K562 (cell line): ENCODE results near the gene CTU1. TPM values are rescaled to one million over a fixed set of nuclear protein-coding genes. Genes with fewer than 3 reads are reported as not detected.
A peak's percentile ranks its signal among the peaks of the same experiment; 100 is the strongest.

Source experiments
- BCOR ChIP-seq: fragments of 450-650 bp; IDR thresholded peaks from 2 replicates; pipeline ENCODE4 v1.6.1; 2016
- GATAD2B ChIP-seq: fragments of 450-650 bp; IDR thresholded peaks from 2 replicates; pipeline ENCODE4 v1.6.1; 2017; ENCODE audit warnings: mild to moderate bottlenecking, borderline replicate concordance
- HDAC1 ChIP-seq, 2 experiments: fragments of 450-650 bp; IDR thresholded peaks; 2 replicates each; pipeline ENCODE4 v1.6.1; 2016 to 2017; ENCODE audit warnings: inconsistent platforms in 1 of 2, mild to moderate bottlenecking in 1 of 2, moderate library complexity in 1 of 2
- KDM5B ChIP-seq: fragments of 200-600 bp; sonication (generic); IDR thresholded peaks from 2 replicates; pipeline ENCODE4 v1.6.1; 2012; ENCODE audit warnings: low read depth, mild to moderate bottlenecking, moderate library complexity, low read length, control low read depth, inconsistent platforms; ENCODE audit not compliant: insufficient replicate concordance
- MYC ChIP-seq, 2 experiments: fragments of 250-450 bp in 1 of 2; sonication (Bioruptor Pico) in 1 of 2; IDR thresholded peaks; 2 replicates each; pipeline versions ENCODE4 v1.5.1 to v1.6.1; 2012 to 2021; ENCODE audit warnings: low read depth in 2 of 2, borderline replicate concordance in 1 of 2, improper control_type of control experiment in 1 of 2, low read length in 1 of 2, mild to moderate bottlenecking in 1 of 2, moderate library complexity in 1 of 2
- NCOR1 ChIP-seq: fragments of 450-650 bp; IDR thresholded peaks from 2 replicates; pipeline ENCODE4 v1.6.1; 2016; ENCODE audit warnings: mild to moderate bottlenecking, moderate library complexity
- PHF8 ChIP-seq: fragments of 200-600 bp; sonication (generic); IDR thresholded peaks from 2 replicates; pipeline ENCODE4 v1.6.1; 2012; ENCODE audit warnings: mixed run types, mild to moderate bottlenecking, inconsistent platforms, low read length, moderate library complexity, borderline replicate concordance
- SOX6 ChIP-seq: fragments of 450-650 bp; IDR thresholded peaks from 2 replicates; pipeline ENCODE4 v1.6.1; 2014; ENCODE audit warnings: mild to moderate bottlenecking
- ZNF764 ChIP-seq: fragments of 250-450 bp; sonication (Bioruptor Pico); IDR thresholded peaks from 2 replicates; pipeline ENCODE4 v1.4.0; 2020; ENCODE audit warnings: low read depth, mild to moderate bottlenecking, moderate library complexity
- polyA plus RNA-seq, 8 experiments: library from polyadenylated mRNA; depleted of rRNA in 4 of 8; stranded (reverse) in 5 of 8; unstranded in 3 of 8; fragments of >200 nt; fragmentation: Nextera tagmentation in 2 of 8; fragmentation: Illumina TruSeq in 1 of 8; extraction: Ambion mirVana in 2 of 8; extraction: Trizol in 1 of 8; gene quantifications; 2 replicates each; pipeline versions ENCODE4 v1.2.1 to v1.2.3, GENCODE V29; 2011 to 2014; ENCODE audit warnings: inconsistent platforms in 1 of 8, missing spikeins in 1 of 8
- total RNA-seq, 7 experiments: library from RNA; depleted of rRNA in 6 of 7; stranded (reverse); fragments of >200 nt in 6 of 7; fragmentation: Illumina TruSeq in 2 of 7; extraction: Trizol in 2 of 7; gene quantifications; 2 replicates each; pipeline versions ENCODE4 v1.2.1 to v1.2.3, GENCODE V29; 2011 to 2021; ENCODE audit warnings: low replicate concordance in 1 of 7
- TF ChIP-seq, protein P1 (sequence below): fragments of 200-800 bp; sonication (Bioruptor generic); IDR thresholded peaks from 2 replicates; pipeline ENCODE4 v1.6.1; 2017; ENCODE audit warnings: missing genetic modification characterization, missing compliant biosample characterization
- TF ChIP-seq, protein P2 (sequence below): fragments of 450-650 bp; IDR thresholded peaks from 2 replicates; pipeline ENCODE4 v1.6.1; 2016

CTU1 gene
- total and polyA plus RNA-seq, 9 of the 15 experiments (the other 6 are each of a cell fraction or from before 2014, with no cell fraction given), result 0.03 to 18.4 (median 2.3) TPM; not detected in 1

DNA sequence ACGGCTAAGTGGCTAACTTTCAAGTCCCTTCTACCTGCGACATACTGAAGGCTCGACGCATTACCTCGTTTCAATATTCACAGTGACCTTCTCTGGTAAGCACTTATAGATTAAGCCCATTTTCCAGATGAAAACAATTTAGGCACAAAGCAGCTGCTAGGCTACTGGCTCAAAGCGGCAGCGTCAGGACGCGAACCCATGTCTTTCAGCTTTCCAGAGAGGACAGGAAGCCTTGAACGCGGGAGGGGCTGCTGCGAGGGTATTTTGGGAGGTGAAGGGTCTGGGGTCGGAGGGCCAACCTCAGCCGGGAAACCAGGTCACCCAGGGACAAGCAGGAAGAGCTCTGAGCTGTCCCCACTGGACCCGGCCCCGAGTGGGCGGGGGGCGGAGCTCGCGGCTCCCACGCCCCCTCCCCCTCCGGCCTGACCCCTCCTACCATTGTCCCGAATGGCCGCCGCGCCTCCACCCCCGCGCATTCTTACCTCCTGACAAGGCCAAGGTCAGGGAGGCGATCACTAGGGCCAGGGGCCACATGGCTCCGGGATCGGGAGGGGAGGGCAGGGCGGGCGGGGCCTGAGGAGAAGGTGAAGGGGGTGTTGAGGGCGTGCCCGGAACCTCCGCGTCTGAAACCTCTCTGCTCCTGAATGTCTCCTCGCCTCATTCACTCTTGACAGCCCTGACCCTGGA is 43.5 kb downstream of the CTU1 start, which contains the start of gene KLK13 (continued):
- TF ChIP-seq, protein P1, sequence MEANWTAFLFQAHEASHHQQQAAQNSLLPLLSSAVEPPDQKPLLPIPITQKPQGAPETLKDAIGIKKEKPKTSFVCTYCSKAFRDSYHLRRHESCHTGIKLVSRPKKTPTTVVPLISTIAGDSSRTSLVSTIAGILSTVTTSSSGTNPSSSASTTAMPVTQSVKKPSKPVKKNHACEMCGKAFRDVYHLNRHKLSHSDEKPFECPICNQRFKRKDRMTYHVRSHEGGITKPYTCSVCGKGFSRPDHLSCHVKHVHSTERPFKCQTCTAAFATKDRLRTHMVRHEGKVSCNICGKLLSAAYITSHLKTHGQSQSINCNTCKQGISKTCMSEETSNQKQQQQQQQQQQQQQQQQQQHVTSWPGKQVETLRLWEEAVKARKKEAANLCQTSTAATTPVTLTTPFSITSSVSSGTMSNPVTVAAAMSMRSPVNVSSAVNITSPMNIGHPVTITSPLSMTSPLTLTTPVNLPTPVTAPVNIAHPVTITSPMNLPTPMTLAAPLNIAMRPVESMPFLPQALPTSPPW, result peak; percentile 91
- TF ChIP-seq, protein P2, sequence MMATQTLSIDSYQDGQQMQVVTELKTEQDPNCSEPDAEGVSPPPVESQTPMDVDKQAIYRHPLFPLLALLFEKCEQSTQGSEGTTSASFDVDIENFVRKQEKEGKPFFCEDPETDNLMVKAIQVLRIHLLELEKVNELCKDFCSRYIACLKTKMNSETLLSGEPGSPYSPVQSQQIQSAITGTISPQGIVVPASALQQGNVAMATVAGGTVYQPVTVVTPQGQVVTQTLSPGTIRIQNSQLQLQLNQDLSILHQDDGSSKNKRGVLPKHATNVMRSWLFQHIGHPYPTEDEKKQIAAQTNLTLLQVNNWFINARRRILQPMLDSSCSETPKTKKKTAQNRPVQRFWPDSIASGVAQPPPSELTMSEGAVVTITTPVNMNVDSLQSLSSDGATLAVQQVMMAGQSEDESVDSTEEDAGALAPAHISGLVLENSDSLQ, result peak; percentile 6; the same call in 1 of the 2 replicates
- TF ChIP-seq SOX6, result peak; percentile 96
- peak; percentile 59; the same call in 1 of the 2 replicates for TF ChIP-seq GATAD2B
- 0 out of 2 replicates have a peak, but pooled peaks have one; percentile 17 for TF ChIP-seq ZNF764
- TF ChIP-seq HDAC1 (IDR thresholded peaks at IDR 0.05), result peak in 1 of 2 experiments; percentile 10; a peak in 1 of 4 replicates
- TF ChIP-seq MYC (IDR thresholded peaks at IDR 0.05; ENCODE audit: low read depth, low read length), result peak; percentile 79
- no peak for TF ChIP-seq MYC (CRISPR knock-in tag; IDR thresholded peaks at IDR 0.05; ENCODE audit: borderline replicate concordance, low read depth)
- TF ChIP-seq KDM5B, result peak; percentile 22
- TF ChIP-seq PHF8, result peak; percentile 30; the same call in 1 of the 2 replicates
- TF ChIP-seq BCOR, result peak; percentile 85
- TF ChIP-seq NCOR1, result 0 out of 2 replicates have a peak, but pooled peaks have one; percentile 20
